ENCODE data around the gene DGKQ. TPM values are rescaled to one million over a fixed set of nuclear protein-coding genes. Genes with fewer than 3 reads are reported as not detected.

Gene DGKQ
- total and polyA plus RNA-seq, 2 of the 8 experiments (the other 6 are each of a cell fraction or from before 2014, with no cell fraction given): 7.3 to 9.7 TPM

- TF ChIP-seq RBBP5 (IDR thresholded peaks at IDR 0.05; ENCODE audit: borderline replicate concordance, low read depth, low read length): no peak
- no peak for TF ChIP-seq SIX5 (IDR thresholded peaks at IDR 0.05; ENCODE audit: low read depth, low read length)
- TF ChIP-seq EZH2 (IDR thresholded peaks at IDR 0.05; ENCODE audit: low read depth, low read length, severe bottlenecking): peak; percentile 74
- TF ChIP-seq BRCA1 (IDR thresholded peaks at IDR 0.05; ENCODE audit: low read depth, low read length): no peak
- no peak for TF ChIP-seq SP1 (IDR thresholded peaks at IDR 0.05; ENCODE audit: low read depth, low read length)
- no peak for TF ChIP-seq CHD1 (IDR thresholded peaks at IDR 0.05; ENCODE audit: low read depth, low read length)
Measured at GRCh38 chr4:1010395-1011021, 37.1 kb upstream of the DGKQ start (continued).

Measured in H1 (cell line).